SU-DHL-6 (cell line): ENCODE results near the gene PEX10.

ENCODE experiments used
- H2AFZ ChIP-seq: fragments of 200-600 bp; sonication (generic); 2 replicates; pipeline ENCODE4 v1.6.1; 2014; ENCODE audit warnings: low read depth, mild to moderate bottlenecking, moderate library complexity, mixed read lengths, antibody characterized with exemption, low read length; ENCODE audit not compliant: severe bottlenecking
- H3F3A ChIP-seq: fragments of 200-600 bp; shearing (Covaris generic); 2 replicates; pipeline ENCODE4 v1.6.0; 2016; ENCODE audit warnings: antibody characterized with exemption, mild to moderate bottlenecking; ENCODE audit not compliant: insufficient read depth
- H3K27ac ChIP-seq: fragments of 200-600 bp; sonication (generic); 2 replicates; pipeline ENCODE4 v1.5.1; 2016; ENCODE audit warnings: low read depth, mild to moderate bottlenecking, low read length, moderate library complexity, mixed read lengths
- H3K27me3 ChIP-seq: fragments of 200-600 bp; sonication (generic), shearing (Covaris generic); 2 replicates; pipeline ENCODE4 v1.6.0; 2014; ENCODE audit warnings: mild to moderate bottlenecking, low read length
- H3K36me3 ChIP-seq: fragments of 200-600 bp; sonication (generic); 2 replicates; pipeline ENCODE4 v1.6.1; 2014; ENCODE audit warnings: mild to moderate bottlenecking, low read length, mixed read lengths
- H3K4me2 ChIP-seq: fragments of 300-600, 200-600 bp; shearing (Covaris generic), sonication (generic); 2 replicates; pipeline ENCODE4 v1.6.0; 2014; ENCODE audit warnings: low read length, low read depth, mild to moderate bottlenecking; ENCODE audit not compliant: poor library complexity, severe bottlenecking
- H3K4me3 ChIP-seq: fragments of 200-600 bp; sonication (generic); 2 replicates; pipeline ENCODE4 v1.5.1; 2014; ENCODE audit warnings: antibody characterized with exemption, low read length, mild to moderate bottlenecking, mixed read lengths; ENCODE audit not compliant: insufficient read depth, poor library complexity, severe bottlenecking
- H3K79me2 ChIP-seq: fragments of 200-600 bp; sonication (generic); 2 replicates; pipeline ENCODE4 v1.6.1; 2014; ENCODE audit warnings: mild to moderate bottlenecking, low read length, moderate library complexity; ENCODE audit not compliant: insufficient read depth
- H3K9ac ChIP-seq: fragments of 200-600 bp; sonication (generic); 2 replicates; pipeline ENCODE4 v1.7.0; 2014; ENCODE audit warnings: mild to moderate bottlenecking, low read length
- H3K9me2 ChIP-seq: fragments of 200-600 bp; sonication (generic); replicated peaks from 2 replicates; pipeline ENCODE4 v1.6.1; 2014; ENCODE audit warnings: low read length; ENCODE audit not compliant: insufficient read depth
- H3K9me3 ChIP-seq: fragments of 200-600 bp; sonication (generic); 2 replicates; pipeline ENCODE4 v1.6.1; 2014; ENCODE audit warnings: low read length, mixed read lengths; ENCODE audit not compliant: insufficient read depth
- H4K20me1 ChIP-seq: fragments of 200-600 bp; sonication (generic); 2 replicates; pipeline ENCODE4 v1.6.1; 2014; ENCODE audit warnings: low read depth, mild to moderate bottlenecking, antibody characterized with exemption, low read length, moderate library complexity, mixed read lengths
- CTCF ChIP-seq: fragments of 200-600 bp; sonication (generic); IDR thresholded peaks from one replicate; pipeline ENCODE4 v1.5.1; 2017; ENCODE audit warnings: antibody characterized with exemption, mild to moderate bottlenecking, low read length, moderate library complexity; ENCODE audit not compliant: insufficient read depth, poor library complexity, severe bottlenecking
- EZH2phosphoT487 ChIP-seq: fragments of 200-600 bp; sonication (generic), shearing (Covaris generic); conservative IDR thresholded peaks from 2 replicates; pipeline ENCODE4 v1.6.1; 2018; ENCODE audit warnings: mild to moderate bottlenecking, antibody characterized with exemption, low read length, moderate library complexity, mixed read lengths

Gene PEX10

GRCh38 chr1:2375923-2376260 lies 36.5 kb downstream of the PEX10 start:
- Histone ChIP-seq H3K9me3 (no peaks in the 10 kb centered on the region), H3K79me2 (no peaks in the 10 kb centered on the region), H4K20me1 (no peaks in the 10 kb centered on the region), H3K4me2 (no peak overlapping the region), H3F3A (no peaks in the 10 kb centered on the region), H3K9me2 (no peaks in the 10 kb centered on the region), H3K4me3 (no peak overlapping the region), H3K9ac (no peak overlapping the region), H3K36me3 (no peaks in the 10 kb centered on the region), H2AFZ (no peak overlapping the region), H3K27me3 (no peaks in the 10 kb centered on the region), H3K27ac (no peak overlapping the region)
- TF ChIP-seq CTCF (no peak), EZH2phosphoT487 (no peak)

GRCh38 chr1:2375246-2375922 lies 37.0 kb downstream of the PEX10 start:
- Histone ChIP-seq H4K20me1 (no peaks in the 10 kb centered on the region), H3K4me2 (no peak overlapping the region), H3K9ac (no peak overlapping the region)

GRCh38 chr1:2374252-2375155 lies 37.9 kb downstream of the PEX10 start:
- no peaks in the 10 kb centered on the region for H3K36me3 ChIP-seq
- H4K20me1 ChIP-seq, result no peaks in the 10 kb centered on the region

More at GRCh38 chr1:2375246-2375922, 37.0 kb downstream of the PEX10 start:
- Histone ChIP-seq H2AFZ (no peak overlapping the region), H3K36me3 (no peaks in the 10 kb centered on the region), H3F3A (no peaks in the 10 kb centered on the region), H3K27me3 (no peaks in the 10 kb centered on the region), H3K79me2 (no peaks in the 10 kb centered on the region), H3K9me3 (no peaks in the 10 kb centered on the region), H3K27ac (no peak overlapping the region), H3K9me2 (no peaks in the 10 kb centered on the region), H3K4me3 (no peak overlapping the region)
- TF ChIP-seq EZH2phosphoT487 (no peak), CTCF (no peak)

More at GRCh38 chr1:2374252-2375155, 37.9 kb downstream of the PEX10 start:
- Histone ChIP-seq H3K27ac (no peak overlapping the region), H3K9ac (no peak overlapping the region), H3K9me3 (no peaks in the 10 kb centered on the region), H3K4me3 (no peak overlapping the region), H2AFZ (no peak overlapping the region), H3K79me2 (no peaks in the 10 kb centered on the region), H3F3A (no peaks in the 10 kb centered on the region), H3K27me3 (no peaks in the 10 kb centered on the region), H3K4me2 (no peak overlapping the region), H3K9me2 (no peaks in the 10 kb centered on the region)
- no peak for TF ChIP-seq EZH2phosphoT487
- no peak for TF ChIP-seq CTCF
